HEK293 (cell line): ENCODE measurements around the gene PSPC1.

Experiments used
- CTCF ChIA-PET: fragments of 350-600 bp; formaldehyde crosslinking; extraction: SDS; loops from one replicate; lab custom pipeline; 2021; ENCODE audit warnings: antibody characterized with exemption; lab: Yijun Ruan, JAX
- POLR2A ChIA-PET: fragments of 300-600 bp; formaldehyde crosslinking; extraction: SDS; loops from one replicate; lab custom pipeline; 2020; ENCODE audit warnings: antibody characterized with exemption, inconsistent platforms; lab: Yijun Ruan, JAX
- H3K27ac ChIP-seq: fragments of 200-500 bp; sonication (Bioruptor generic); 2 replicates; pipeline ENCODE4 v1.5.1; 2014; ENCODE audit warnings: low read depth, low read length, control low read depth, inconsistent platforms; ENCODE audit errors: extremely low read depth
- H3K36me3 ChIP-seq, 2 experiments: fragments of 200-500 bp in 1 of 2; sonication (Bioruptor generic) in 1 of 2; 1 replicate in 1 of 2; 2 replicates in 1 of 2; pipeline ENCODE4 v1.5.1; 2014 to 2017; ENCODE audit warnings: inconsistent platforms in 2 of 2, low read length in 2 of 2; ENCODE audit not compliant: control insufficient read depth in 2 of 2, insufficient read depth in 1 of 2
- H3K4me1 ChIP-seq: fragments of 200-500 bp; sonication (Bioruptor generic); 2 replicates; pipeline ENCODE4 v1.5.1; 2014; ENCODE audit warnings: mild to moderate bottlenecking, low read length, inconsistent platforms; ENCODE audit not compliant: control insufficient read depth, insufficient read depth
- H3K4me3 ChIP-seq: 2 replicates; pipeline ENCODE4 v1.5.1; 2011; ENCODE audit warnings: low read depth, mild to moderate bottlenecking, control low read depth, low read length, moderate library complexity
- H3K9me3 ChIP-seq: fragments of 200-500 bp; sonication (Bioruptor generic); 2 replicates; pipeline ENCODE4 v1.5.1; 2014; ENCODE audit warnings: low read depth, low read length, inconsistent platforms; ENCODE audit not compliant: control insufficient read depth, insufficient read depth
- GLI4 ChIP-seq: fragments of 450-650 bp; formaldehyde crosslinking; IDR thresholded peaks from 2 replicates; pipeline ENCODE4 v1.5.1; 2016; ENCODE audit warnings: missing biosample characterization, missing genetic modification characterization
- ZBTB6 ChIP-seq: fragments of 450-650 bp; formaldehyde crosslinking; IDR thresholded peaks from 2 replicates; pipeline ENCODE4 v1.5.1; 2017; ENCODE audit warnings: missing biosample characterization, missing genetic modification characterization
- ZFHX2 ChIP-seq: fragments of 450-650 bp; formaldehyde crosslinking; conservative IDR thresholded peaks from 2 replicates; pipeline ENCODE4 v1.5.1; 2016; ENCODE audit warnings: missing biosample characterization, missing genetic modification characterization
- ZNF114 ChIP-seq: fragments of 450-650 bp; formaldehyde crosslinking; IDR thresholded peaks from 2 replicates; pipeline ENCODE4 v1.5.0; 2017; ENCODE audit warnings: missing biosample characterization, missing genetic modification characterization
- ZNF391 ChIP-seq: fragments of 450-650 bp; formaldehyde crosslinking; IDR thresholded peaks from 2 replicates; pipeline ENCODE4 v1.5.1; 2016; ENCODE audit warnings: low read depth, missing biosample characterization, missing genetic modification characterization, borderline replicate concordance
- ZNF610 ChIP-seq: fragments of 450-650 bp; formaldehyde crosslinking; IDR thresholded peaks from 2 replicates; pipeline ENCODE4 v1.5.1; 2016; ENCODE audit warnings: missing biosample characterization, missing genetic modification characterization, borderline replicate concordance
- ZNF621 ChIP-seq: fragments of 450-650 bp; formaldehyde crosslinking; IDR thresholded peaks from 2 replicates; pipeline ENCODE4 v1.5.1; 2017; ENCODE audit warnings: missing biosample characterization, missing genetic modification characterization
- ZNF76 ChIP-seq: fragments of 450-650 bp; formaldehyde crosslinking; IDR thresholded peaks from 2 replicates; pipeline ENCODE4; 2016; ENCODE audit warnings: low read depth, missing biosample characterization, missing genetic modification characterization, borderline replicate concordance
- ZNF830 ChIP-seq: fragments of 450-650 bp; IDR thresholded peaks from 2 replicates; pipeline ENCODE4 v1.5.0; 2018; ENCODE audit warnings: missing biosample characterization, missing genetic modification characterization, low read depth, mild to moderate bottlenecking, moderate library complexity
- TF ChIP-seq, protein P1 (sequence below): fragments of 450-650 bp; formaldehyde crosslinking; IDR thresholded peaks from 2 replicates; pipeline ENCODE4 v1.5.1; 2016; ENCODE audit warnings: missing biosample characterization, missing genetic modification characterization
- TF ChIP-seq, protein P2 (sequence below): fragments of 450-650 bp; formaldehyde crosslinking; IDR thresholded peaks from 2 replicates; pipeline ENCODE4 v1.5.1; 2016; ENCODE audit warnings: missing biosample characterization, missing genetic modification characterization, borderline replicate concordance
- TF ChIP-seq, protein P3 (sequence below): fragments of 450-650 bp; formaldehyde crosslinking; optimal IDR thresholded peaks from 2 replicates; pipeline ENCODE3; 2016; ENCODE audit warnings: missing biosample characterization, mild to moderate bottlenecking, missing genetic modification characterization
- TF ChIP-seq, protein P4 (sequence below): fragments of 450-650 bp; formaldehyde crosslinking; IDR thresholded peaks from 2 replicates; pipeline ENCODE4 v1.5.1; 2016; ENCODE audit warnings: missing biosample characterization, missing genetic modification characterization

The PSPC1 gene

GRCh38 chr13:19818223-19818842 is 35.6 kb upstream of the PSPC1 start:
- Histone ChIP-seq H3K4me3 (no peak overlapping the region), H3K9me3 (no peaks in the 10 kb centered on the region), H3K36me3 (peaks cover 8 to 34% of the 10 kb centered on the region in 2 experiments; a peak in 2 of 3 replicates), H3K4me1 (no peaks in the 10 kb centered on the region), H3K27ac (no peak overlapping the region)
- POLR2A ChIA-PET, result no interaction called here
- CTCF ChIA-PET, result interaction anchor here (0.5 to 0.7 kb wide), 3 partner anchors 10 to 34 kb away, joined by 3 read pairs; no protein-coding TSS in a partner anchor
- no peak for TF ChIP-seq ZNF610 (tag by site-specific recombination)
- TF ChIP-seq, protein P1, sequence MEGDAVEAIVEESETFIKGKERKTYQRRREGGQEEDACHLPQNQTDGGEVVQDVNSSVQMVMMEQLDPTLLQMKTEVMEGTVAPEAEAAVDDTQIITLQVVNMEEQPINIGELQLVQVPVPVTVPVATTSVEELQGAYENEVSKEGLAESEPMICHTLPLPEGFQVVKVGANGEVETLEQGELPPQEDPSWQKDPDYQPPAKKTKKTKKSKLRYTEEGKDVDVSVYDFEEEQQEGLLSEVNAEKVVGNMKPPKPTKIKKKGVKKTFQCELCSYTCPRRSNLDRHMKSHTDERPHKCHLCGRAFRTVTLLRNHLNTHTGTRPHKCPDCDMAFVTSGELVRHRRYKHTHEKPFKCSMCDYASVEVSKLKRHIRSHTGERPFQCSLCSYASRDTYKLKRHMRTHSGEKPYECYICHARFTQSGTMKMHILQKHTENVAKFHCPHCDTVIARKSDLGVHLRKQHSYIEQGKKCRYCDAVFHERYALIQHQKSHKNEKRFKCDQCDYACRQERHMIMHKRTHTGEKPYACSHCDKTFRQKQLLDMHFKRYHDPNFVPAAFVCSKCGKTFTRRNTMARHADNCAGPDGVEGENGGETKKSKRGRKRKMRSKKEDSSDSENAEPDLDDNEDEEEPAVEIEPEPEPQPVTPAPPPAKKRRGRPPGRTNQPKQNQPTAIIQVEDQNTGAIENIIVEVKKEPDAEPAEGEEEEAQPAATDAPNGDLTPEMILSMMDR (tag by site-specific recombination), result peak; percentile 57

DNA sequence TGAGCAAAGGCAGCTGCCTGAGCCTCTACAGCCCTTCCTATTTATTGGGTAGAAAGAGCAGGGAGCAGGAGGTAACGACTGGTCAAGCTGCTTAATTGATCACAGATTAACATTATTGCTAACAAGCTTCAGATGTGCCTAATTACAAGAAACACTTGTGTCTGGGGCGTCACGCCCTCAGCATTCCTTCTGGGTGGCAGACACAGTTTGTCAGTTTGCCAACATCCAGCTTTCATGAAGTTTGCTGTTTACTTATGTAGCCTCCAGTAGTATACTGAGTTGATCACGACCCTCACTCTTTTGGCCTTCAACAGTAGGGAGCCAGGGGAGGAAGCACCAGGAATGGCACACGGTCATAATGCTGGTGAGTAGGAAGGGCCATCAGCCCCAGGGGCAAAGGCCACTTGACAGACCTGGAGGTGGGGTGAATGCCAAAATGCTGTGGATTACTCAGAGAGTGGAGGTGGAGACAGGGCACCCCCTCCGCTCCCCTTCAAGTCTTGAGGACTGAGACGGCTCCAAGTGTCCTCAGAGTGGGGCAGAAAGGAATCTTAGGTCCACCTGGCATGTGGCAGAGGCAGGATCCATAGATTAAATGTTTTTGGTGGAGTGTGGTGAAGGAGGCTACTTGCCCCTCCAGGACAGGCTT is 34.9 kb upstream of the PSPC1 start:
- H3K9me3 ChIP-seq, result no peaks in the 10 kb centered on the region
- no peaks in the 10 kb centered on the region for H3K4me1 ChIP-seq
- peaks cover 8 to 29% of the 10 kb centered on the region in 2 experiments; a peak in 2 of 3 replicates for H3K36me3 ChIP-seq
- ChIA-PET POLR2A (no interaction called here), CTCF (interaction anchor here (0.5 to 1.0 kb wide), 4 partner anchors 9 to 80 kb away, joined by 3 read pairs; no protein-coding TSS in a partner anchor)
- H3K27ac ChIP-seq, result no peak overlapping the region
- H3K4me3 ChIP-seq, result no peak overlapping the region
- TF ChIP-seq, protein P2, sequence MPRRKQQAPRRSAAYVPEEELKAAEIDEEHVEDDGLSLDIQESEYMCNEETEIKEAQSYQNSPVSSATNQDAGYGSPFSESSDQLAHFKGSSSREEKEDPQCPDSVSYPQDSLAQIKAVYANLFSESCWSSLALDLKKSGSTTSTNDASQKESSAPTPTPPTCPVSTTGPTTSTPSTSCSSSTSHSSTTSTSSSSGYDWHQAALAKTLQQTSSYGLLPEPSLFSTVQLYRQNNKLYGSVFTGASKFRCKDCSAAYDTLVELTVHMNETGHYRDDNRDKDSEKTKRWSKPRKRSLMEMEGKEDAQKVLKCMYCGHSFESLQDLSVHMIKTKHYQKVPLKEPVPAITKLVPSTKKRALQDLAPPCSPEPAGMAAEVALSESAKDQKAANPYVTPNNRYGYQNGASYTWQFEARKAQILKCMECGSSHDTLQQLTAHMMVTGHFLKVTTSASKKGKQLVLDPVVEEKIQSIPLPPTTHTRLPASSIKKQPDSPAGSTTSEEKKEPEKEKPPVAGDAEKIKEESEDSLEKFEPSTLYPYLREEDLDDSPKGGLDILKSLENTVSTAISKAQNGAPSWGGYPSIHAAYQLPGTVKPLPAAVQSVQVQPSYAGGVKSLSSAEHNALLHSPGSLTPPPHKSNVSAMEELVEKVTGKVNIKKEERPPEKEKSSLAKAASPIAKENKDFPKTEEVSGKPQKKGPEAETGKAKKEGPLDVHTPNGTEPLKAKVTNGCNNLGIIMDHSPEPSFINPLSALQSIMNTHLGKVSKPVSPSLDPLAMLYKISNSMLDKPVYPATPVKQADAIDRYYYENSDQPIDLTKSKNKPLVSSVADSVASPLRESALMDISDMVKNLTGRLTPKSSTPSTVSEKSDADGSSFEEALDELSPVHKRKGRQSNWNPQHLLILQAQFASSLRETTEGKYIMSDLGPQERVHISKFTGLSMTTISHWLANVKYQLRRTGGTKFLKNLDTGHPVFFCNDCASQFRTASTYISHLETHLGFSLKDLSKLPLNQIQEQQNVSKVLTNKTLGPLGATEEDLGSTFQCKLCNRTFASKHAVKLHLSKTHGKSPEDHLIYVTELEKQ, result no peak
- TF ChIP-seq ZNF621 (tag by site-specific recombination) (no peak), ZNF114 (tag by site-specific recombination) (no peak), ZNF76 (no peak), ZFHX2 (tag by site-specific recombination) (no peak), ZNF391 (tag by site-specific recombination) (no peak), ZBTB6 (tag by site-specific recombination) (no peak), GLI4 (no peak), ZNF830 (no peak)
- TF ChIP-seq, protein P3, sequence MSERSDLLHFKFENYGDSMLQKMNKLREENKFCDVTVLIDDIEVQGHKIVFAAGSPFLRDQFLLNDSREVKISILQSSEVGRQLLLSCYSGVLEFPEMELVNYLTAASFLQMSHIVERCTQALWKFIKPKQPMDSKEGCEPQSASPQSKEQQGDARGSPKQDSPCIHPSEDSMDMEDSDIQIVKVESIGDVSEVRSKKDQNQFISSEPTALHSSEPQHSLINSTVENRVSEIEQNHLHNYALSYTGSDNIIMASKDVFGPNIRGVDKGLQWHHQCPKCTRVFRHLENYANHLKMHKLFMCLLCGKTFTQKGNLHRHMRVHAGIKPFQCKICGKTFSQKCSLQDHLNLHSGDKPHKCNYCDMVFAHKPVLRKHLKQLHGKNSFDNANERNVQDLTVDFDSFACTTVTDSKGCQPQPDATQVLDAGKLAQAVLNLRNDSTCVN, result no peak
- TF ChIP-seq, protein P4, sequence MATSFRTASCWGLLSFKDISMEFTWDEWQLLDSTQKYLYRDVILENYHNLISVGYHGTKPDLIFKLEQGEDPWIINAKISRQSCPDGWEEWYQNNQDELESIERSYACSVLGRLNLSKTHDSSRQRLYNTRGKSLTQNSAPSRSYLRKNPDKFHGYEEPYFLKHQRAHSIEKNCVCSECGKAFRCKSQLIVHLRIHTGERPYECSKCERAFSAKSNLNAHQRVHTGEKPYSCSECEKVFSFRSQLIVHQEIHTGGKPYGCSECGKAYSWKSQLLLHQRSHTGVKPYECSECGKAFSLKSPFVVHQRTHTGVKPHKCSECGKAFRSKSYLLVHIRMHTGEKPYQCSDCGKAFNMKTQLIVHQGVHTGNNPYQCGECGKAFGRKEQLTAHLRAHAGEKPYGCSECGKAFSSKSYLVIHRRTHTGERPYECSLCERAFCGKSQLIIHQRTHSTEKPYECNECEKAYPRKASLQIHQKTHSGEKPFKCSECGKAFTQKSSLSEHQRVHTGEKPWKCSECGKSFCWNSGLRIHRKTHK (tag by site-specific recombination), result no peak
